RWPE2 (cell line): ENCODE measurements around the gene TAP2.

Source experiments
- ATAC-seq: fragments of 200-7000 bp; cut with Tn5 transposase; 3 replicates; pipeline ENCODE4 v1.9.1; 2021; ENCODE audit warnings: low read depth
- DNase-seq: peaks from one replicate; pipeline ENCODE4 v3.0.0-alpha.2; 2020; ENCODE audit warnings: low spot score
- H3K27ac ChIP-seq: fragments of 450-650 bp; 2 replicates; pipeline ENCODE4 v1.5.1; 2017; ENCODE audit warnings: mild to moderate bottlenecking; ENCODE audit not compliant: poor library complexity, severe bottlenecking
- H3K27me3 ChIP-seq: fragments of 250-450 bp; sonication (Bioruptor Pico); 2 replicates; pipeline ENCODE4 v1.5.1; 2021; ENCODE audit warnings: mild to moderate bottlenecking, moderate library complexity; ENCODE audit not compliant: insufficient read depth, poor library complexity, severe bottlenecking
- H3K36me3 ChIP-seq: fragments of 250-450 bp; sonication (Bioruptor Pico); 2 replicates; pipeline ENCODE4 v1.5.1; 2020; ENCODE audit warnings: low read depth, mild to moderate bottlenecking, moderate library complexity
- H3K4me1 ChIP-seq: fragments of 250-450 bp; sonication (Bioruptor Pico); 2 replicates; pipeline ENCODE4 v1.5.1; 2021; ENCODE audit warnings: mild to moderate bottlenecking, moderate library complexity; ENCODE audit not compliant: insufficient read depth, poor library complexity, severe bottlenecking
- H3K4me3 ChIP-seq: fragments of 250-450 bp; sonication (Bioruptor Pico); 2 replicates; pipeline ENCODE4 v1.5.1; 2021; ENCODE audit warnings: mild to moderate bottlenecking, moderate library complexity; ENCODE audit not compliant: severe bottlenecking
- H3K9me3 ChIP-seq: fragments of 250-450 bp; sonication (Bioruptor Pico); 2 replicates; pipeline ENCODE4 v1.5.1; 2021; ENCODE audit warnings: mild to moderate bottlenecking, moderate library complexity; ENCODE audit not compliant: severe bottlenecking
- CTCF ChIP-seq: fragments of 450-650 bp; IDR thresholded peaks from one replicate; pipeline ENCODE4 v1.5.1; 2017; ENCODE audit warnings: mild to moderate bottlenecking, moderate library complexity; ENCODE audit not compliant: poor library complexity, severe bottlenecking

The TAP2 gene

GRCh38 chr6:32842690-32843089 lies 4.2 kb upstream of the TAP2 start:
- no peak for DNase-seq
- H3K27ac ChIP-seq = no peak overlapping the region
- no peak overlapping the region for H3K4me3 ChIP-seq
- H3K4me1 ChIP-seq = peaks cover 4% of the 10 kb centered on the region
- no peak for ATAC-seq
- no peaks in the 10 kb centered on the region for H3K9me3 ChIP-seq
- H3K36me3 ChIP-seq = peaks cover 34% of the 10 kb centered on the region
- no peak for TF ChIP-seq CTCF
- H3K27me3 ChIP-seq = no peaks in the 10 kb centered on the region

- Histone ChIP-seq H3K4me1 (peaks cover 4% of the 10 kb centered on the region), H3K27ac (no peak overlapping the region), H3K4me3 (no peak overlapping the region), H3K9me3 (no peaks in the 10 kb centered on the region), H3K36me3 (peaks cover 34% of the 10 kb centered on the region), H3K27me3 (no peaks in the 10 kb centered on the region)
- DNase-seq (no peak), ATAC-seq (no peak)
- no peak for TF ChIP-seq CTCF
These were observed 3.6 kb upstream of the TAP2 start for GRCh38 chr6:32842021-32842650.

- Histone ChIP-seq H3K36me3 (peaks cover 36% of the 10 kb centered on the region), H3K9me3 (no peaks in the 10 kb centered on the region), H3K27me3 (no peaks in the 10 kb centered on the region), H3K4me3 (no peak overlapping the region), H3K4me1 (peaks cover 4% of the 10 kb centered on the region), H3K27ac (no peak overlapping the region)
- ATAC-seq = no peak
- DNase-seq = no peak
- TF ChIP-seq CTCF = no peak
These were observed 2.2 kb upstream of the TAP2 start for GRCh38 chr6:32840604-32841246.

- Histone ChIP-seq H3K9me3 (no peaks in the 10 kb centered on the region), H3K4me1 (no peaks in the 10 kb centered on the region), H3K27ac (peak overlapping the region; percentile 68), H3K27me3 (no peaks in the 10 kb centered on the region), H3K36me3 (peaks cover 48% of the 10 kb centered on the region), H3K4me3 (no peak overlapping the region)
- DNase-seq = no peak
- no peak for ATAC-seq
- TF ChIP-seq CTCF = no peak
These were observed 817 bp upstream of the TAP2 start for GRCh38 chr6:32839356-32839755.

GRCh38 chr6:32837651-32838113 lies 857 bp downstream of the TAP2 start:
- TF ChIP-seq CTCF = no peak
- H3K36me3 ChIP-seq = peaks cover 63% of the 10 kb centered on the region
- no peak for DNase-seq
- ATAC-seq = peak; percentile 35
- peak overlapping the region; percentile 51 for H3K4me3 ChIP-seq
- H3K9me3 ChIP-seq = no peaks in the 10 kb centered on the region
- H3K4me1 ChIP-seq = no peaks in the 10 kb centered on the region
- peak overlapping the region; percentile 68 for H3K27ac ChIP-seq
- H3K27me3 ChIP-seq = no peaks in the 10 kb centered on the region
